Hematopoietic multipotent progenitor cell treated with erythropoietin and hydrocortisone succinate and interleukin-3 and kit ligand, for 17 days (in vitro differentiated cells): ENCODE measurements around the gene DDAH1.

Experiments used
- DNase-seq: peaks from one replicate; pipeline ENCODE4 v3.0.0-alpha.2; 2015; ENCODE audit warnings: low spot score

The DDAH1 gene

DNA sequence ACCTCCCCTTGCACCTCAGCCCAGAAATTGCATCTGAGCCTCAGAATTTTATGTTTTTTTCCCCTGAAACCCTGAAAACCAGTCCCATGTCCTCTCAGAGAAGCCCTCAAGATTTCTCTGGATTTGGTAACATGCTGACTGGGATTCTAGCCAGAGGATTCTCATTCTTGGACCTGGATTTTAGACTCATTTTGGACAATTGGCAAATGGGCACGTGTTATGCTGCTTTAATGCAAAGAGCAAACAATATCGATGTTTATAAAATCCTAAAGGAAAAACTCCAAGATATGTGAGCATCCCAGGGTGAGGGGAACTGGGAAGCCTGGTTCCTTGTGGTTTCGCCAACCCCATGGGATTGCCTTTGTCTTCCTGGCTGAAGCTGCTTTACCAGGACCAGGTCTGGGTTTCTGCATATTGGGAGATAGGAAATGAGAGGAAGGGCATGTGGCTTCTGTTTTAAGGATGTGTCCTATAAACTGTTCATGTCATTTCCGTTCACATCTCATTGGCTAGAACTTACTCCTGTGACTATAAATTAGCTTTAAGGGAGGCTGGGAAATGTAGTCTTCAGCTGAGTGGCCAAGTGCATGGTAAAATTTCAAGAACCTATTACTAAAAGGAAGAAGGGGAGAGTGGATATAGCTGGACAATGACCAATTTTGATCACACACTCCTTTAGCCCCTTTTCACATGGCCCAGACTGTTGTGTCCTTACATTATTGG is 161.4 kb downstream of the DDAH1 start:
- DNase-seq = no peak

- DNase-seq = no peak
Measured at GRCh38 chr1:85300140-85300539, 164.8 kb downstream of the DDAH1 start.

GRCh38 chr1:85297855-85298629 is 166.9 kb downstream of the DDAH1 start:
- DNase-seq = no peak

DNA sequence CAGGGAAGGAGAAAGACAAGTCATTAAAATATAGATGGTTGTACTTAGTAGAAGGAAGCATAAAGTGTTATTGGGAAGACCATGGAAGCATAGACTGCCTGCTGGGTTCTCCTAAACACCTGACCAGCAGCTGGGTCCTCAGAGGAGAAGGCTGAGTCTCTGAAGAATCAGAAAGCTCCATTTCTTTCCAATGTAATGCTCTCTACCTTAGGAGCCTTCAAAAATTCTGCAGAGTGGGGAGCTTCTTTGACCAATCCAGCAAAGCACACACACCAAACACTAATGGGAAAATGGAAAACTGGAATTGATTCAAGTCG is 167.5 kb downstream of the DDAH1 start:
- DNase-seq = no peak

- DNase-seq = no peak
Measured at GRCh38 chr1:85296980-85297379, 168.0 kb downstream of the DDAH1 start.

- DNase-seq = no peak
Measured at GRCh38 chr1:85295654-85296053, 169.3 kb downstream of the DDAH1 start.

- no peak for DNase-seq
Measured at GRCh38 chr1:85295006-85295431, 169.9 kb downstream of the DDAH1 start.

- DNase-seq = no peak
Measured at GRCh38 chr1:85290826-85291225, 174.1 kb downstream of the DDAH1 start.

DNA sequence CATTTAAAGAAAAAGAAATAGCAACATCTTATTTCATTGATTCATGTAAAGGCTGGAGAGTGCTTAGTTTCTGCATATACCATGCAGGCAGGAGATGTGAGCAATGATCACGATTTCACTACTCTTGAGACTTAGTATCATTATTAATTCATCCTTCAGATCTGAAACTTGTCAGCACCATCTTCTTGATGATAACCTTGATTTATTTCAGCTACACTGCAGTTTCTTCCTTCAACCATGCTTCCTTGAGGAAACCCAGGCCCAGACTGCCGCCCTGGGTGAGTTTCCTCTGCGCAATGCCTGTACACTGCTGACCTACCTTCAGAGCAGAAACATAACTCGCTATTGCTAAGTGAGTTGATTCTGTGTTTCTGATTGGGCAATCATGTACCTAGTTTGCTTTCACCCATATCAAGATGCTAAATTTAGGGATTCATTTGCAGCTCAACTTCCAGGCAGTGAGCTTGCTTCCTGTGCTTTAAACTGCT is 175.1 kb downstream of the DDAH1 start:
- no peak for DNase-seq

GRCh38 chr1:85289207-85289847 is 175.6 kb downstream of the DDAH1 start:
- DNase-seq = no peak

DNA sequence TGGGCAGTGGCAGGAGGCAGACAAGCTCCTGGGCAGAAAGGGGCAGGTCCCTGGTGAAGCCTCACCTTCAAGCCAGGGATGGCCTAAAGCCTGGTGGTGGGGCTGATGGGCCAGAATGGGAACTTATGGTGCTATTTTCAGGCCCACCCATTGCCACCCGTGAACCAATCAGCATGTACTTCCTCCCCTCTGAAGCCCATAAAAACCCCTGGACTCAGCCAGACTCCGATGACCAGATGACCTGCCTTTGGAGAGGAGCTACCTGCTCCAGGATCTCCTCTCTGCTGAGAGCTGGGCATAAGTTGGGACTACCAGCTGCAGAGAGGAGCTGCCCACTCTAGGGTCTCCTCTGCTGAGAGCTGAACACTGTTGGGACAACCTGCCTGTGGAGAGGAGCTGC is 180.8 kb downstream of the DDAH1 start:
- DNase-seq = no peak

DNA sequence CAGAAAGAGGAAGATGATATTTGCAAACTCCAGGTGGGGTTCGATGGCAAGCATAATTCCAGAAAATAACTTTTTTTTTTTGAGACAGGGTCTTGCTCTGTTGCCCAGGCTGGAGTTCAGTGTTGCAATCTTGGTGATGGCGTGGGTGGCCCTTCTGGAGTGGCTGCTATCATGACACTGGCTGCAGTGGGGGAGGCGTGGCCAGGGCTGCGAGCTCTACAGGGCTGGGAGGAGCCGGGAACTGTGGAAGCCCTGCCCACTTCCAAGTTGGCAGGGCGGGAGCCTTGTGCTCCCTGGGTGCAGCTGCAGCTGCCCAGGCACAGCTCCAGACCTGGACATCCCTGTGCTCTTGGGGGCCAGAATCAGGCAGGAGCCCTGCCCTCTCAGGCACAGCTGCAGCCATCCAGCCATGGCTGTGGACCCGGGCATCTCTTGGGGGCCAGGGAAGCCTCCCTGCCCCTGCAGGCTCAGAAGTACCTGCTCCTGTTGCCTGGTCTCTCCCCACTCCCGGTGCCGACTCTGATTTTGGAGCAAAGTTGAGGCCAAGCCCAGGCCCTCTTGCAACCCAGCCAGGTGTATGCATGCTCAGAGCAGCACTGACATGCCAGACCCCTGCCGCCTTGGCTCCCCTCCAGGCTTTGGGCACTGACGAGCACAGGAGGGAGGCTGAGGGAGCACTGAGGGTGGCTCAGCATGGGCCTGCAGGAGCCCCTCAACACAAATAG is 181.3 kb downstream of the DDAH1 start:
- peak; percentile 38 for DNase-seq

DNA sequence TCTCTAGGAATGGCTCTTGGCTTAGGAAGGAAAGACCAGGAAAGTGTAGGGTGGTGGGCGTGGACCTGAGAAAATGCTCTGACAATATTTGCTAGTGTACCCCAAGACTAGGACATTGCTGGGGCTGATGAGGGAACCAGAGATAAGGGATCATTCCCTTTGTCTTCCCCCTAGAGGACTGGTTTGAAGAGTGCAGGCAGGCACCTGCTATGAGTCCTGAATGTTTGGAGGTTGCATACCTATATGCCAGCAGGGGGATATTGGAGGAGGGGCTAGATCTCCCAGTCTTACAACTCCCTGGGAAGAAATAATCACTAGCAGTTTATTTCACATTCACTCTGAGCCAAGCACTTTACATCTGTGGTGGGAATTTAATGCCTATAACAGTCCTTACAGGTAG is 182.5 kb downstream of the DDAH1 start:
- DNase-seq = no peak

- DNase-seq = no peak
Measured at GRCh38 chr1:85280636-85281035, 184.3 kb downstream of the DDAH1 start.

DNA sequence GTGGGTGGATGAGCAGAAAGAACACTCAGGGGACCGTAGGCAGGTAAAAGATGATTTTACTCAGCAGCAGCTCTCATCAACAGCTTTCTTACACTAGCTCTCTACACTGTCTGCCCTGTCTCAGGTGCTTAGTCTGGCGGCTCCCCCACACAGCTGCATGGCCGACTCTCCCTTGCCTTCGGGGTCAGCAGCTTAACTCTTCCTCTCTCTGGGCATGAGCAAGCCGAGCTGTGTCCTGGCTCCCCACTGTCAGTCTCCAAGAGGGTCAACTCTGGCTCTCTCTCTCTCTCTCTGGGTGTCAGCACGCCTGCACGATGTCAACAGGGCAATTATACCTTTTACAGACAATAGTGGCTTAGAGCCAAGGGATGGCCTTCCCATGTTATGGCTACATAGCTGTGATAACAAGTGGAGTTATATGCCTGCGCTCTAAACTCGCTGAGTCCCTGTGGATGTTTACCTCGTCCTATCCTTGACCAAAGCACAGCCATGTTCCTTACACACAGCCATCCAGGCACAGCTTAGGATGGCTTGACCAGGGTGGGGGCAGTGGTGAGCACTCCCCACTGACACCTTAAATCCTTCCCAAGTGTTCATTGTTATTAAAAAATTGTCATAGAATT is 185.4 kb downstream of the DDAH1 start:
- DNase-seq = no peak

DNA sequence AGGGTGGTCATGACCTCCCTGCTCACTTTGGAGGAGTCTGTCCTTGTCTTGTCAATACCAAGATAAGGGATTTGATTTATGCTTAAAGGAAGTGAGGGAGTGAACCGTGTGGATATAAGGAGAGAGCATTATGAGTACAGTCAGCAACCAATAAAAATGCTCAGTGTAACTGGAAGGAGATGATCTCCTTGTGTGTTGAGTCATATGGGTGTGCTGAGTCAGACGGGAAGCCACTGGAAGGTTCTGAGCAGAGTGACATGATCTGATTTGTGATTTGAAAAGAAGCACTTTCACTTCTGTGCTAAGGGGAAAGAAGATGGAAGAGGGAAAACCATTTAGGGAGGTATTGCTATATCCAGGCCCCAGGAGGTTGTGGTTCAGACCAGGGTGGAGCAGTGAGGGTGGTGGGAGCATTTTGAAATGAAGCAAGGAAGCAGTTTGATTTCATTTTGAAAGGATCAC is 186.1 kb downstream of the DDAH1 start:
- peak; percentile 73 for DNase-seq

GRCh38 chr1:85277802-85278201 is 187.2 kb downstream of the DDAH1 start:
- DNase-seq = no peak

- DNase-seq = no peak
Measured at GRCh38 chr1:85276978-85277639, 187.8 kb downstream of the DDAH1 start.

GRCh38 chr1:85276215-85276977 is 188.6 kb downstream of the DDAH1 start, which contains the start of gene BCL10:
Gene BCL10, minus strand, starts transcription at chr1:85276632. Its CDS starts 280 bp downstream, at chr1:85276352.
- DNase-seq = peak; percentile 98

- no peak for DNase-seq
Measured at GRCh38 chr1:85275701-85276214, 189.2 kb downstream of the DDAH1 start.
